Cardiac septum (tissue), 1 donor: Measurements from ENCODE around the gene GRIK4. TPM values are rescaled to one million over a fixed set of nuclear protein-coding genes. Genes with fewer than 3 reads are reported as not detected.

Experiments
- DNase-seq: peaks from one replicate; pipeline ENCODE4 v3.0.0-alpha.2; 2020; ENCODE audit warnings: low spot score
- intact Hi-C: fragments of 100-400 bp; cut with DNase I; formaldehyde crosslinking; loops from one replicate; pipeline ENCODE4 v1.14.0; 2022
- total RNA-seq: library from RNA; stranded (reverse); fragmentation: NEBNext Ultra II Directional; extraction: Animal tissue kit (Norgen Biotek cat#: 25700); gene quantifications from one replicate; pipeline ENCODE4 v1.2.1, GENCODE V29; 2021
- donor health status: DM: no; HTN: no; CAD: no.

Gene GRIK4
- total RNA-seq, 1 donor from 2014 or later = 0.40 TPM

DNA sequence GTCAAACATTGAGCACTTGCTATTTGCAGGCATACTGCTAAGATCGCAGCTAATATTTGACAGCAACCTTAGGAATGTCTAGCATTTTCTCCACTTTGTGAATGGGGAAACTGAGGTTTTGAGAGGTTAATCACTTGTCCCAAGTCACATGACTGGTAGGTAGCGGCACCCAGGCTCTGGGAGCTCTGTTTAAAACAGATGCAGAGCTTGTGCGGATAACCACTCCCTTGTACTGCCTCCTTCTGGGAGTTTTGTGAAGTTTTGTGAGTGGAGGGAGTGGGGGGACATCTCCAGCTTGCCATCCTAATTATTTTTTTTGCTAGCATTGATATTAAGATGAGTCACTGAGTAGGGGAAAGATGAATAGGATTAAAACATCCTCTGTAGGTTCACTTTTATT, 134.7 kb downstream of the GRIK4 start:
- intact Hi-C loops = no loop called here
- no peak for DNase-seq

DNA sequence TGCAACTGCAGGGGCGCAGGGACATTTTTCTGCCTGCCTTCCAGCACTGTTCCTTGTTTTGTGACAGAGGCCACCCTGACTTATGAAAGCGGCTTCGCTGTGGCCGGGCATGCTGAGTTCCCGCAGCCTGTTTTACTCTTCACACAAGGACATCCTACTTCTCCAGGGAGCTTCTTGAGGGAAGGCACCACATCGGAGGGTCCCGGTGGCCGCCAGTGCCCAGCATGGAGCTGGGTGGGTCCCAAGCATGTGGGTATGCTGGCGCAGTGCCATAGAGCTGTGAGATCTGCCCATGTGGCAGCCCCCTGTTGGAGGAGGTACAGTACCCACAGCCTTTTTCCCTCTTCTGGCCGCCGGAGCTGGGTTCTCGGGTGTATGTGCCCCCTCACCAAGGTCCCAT, 136.1 kb downstream of the GRIK4 start:
- DNase-seq = peak; percentile 61
- intact Hi-C loops = no loop called here

DNA sequence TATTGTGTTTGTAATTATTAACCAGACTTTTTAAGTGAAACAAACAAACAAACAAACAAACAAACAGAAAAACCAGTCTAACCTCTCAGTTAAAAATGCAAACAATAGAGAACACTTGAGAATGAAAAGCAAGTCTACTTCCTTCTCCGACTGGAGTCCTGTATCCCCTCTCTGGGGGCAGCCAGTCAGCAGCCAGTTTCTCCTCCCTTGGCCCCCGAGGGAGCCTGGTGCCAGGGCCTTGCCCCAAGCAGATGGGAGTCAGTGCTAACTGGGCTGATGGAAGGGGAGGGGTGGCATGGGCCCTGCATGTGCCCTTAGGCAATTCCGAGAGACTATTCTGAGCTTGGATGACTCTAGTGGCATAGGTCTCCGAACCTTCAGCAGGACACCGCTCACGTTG, 137.2 kb downstream of the GRIK4 start:
- DNase-seq = peak; percentile 38
- intact Hi-C loops = no loop called here

DNA sequence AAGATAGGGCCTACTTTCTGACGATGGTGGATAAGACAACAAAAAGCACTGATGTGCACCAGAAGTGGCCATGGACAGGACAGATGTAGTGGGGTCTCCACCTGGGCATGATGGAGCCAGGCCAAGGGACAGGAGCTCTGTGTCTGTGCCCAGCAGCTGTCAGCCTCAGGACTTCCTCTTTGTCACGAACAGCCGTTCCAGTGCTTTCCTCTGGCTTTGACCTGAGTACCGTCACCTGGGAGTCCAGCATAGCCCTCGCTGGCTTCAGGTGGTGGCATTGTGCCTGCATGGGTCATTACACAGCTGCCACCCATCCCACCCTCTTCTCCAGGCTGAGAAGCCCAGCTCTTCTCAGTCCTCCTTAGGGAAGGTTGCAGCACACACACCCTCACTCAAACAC, 137.8 kb downstream of the GRIK4 start:
- peak; percentile 69 for DNase-seq
- intact Hi-C loops = no loop called here

DNA sequence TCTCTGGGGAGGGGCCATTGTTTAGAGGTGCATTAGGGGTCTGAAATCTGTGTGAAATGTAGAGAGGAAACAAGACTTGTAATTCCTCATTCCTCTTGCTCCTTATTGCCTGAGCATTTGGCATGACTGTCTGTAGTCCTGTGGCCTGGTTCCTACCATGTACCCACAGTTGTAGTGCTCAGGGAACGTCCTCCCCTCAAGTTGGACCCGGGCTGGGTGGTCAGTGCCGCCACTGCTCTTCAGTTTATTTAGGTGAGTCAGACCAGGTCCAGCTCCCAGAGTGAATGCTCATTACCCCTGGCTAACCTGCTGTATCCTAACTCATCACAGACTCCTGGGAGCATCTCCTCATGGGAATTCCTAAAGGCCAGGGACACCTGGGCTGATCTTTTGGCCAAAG, 139.8 kb downstream of the GRIK4 start:
- intact Hi-C loops = no loop called here
- DNase-seq = peak; percentile 60

DNA sequence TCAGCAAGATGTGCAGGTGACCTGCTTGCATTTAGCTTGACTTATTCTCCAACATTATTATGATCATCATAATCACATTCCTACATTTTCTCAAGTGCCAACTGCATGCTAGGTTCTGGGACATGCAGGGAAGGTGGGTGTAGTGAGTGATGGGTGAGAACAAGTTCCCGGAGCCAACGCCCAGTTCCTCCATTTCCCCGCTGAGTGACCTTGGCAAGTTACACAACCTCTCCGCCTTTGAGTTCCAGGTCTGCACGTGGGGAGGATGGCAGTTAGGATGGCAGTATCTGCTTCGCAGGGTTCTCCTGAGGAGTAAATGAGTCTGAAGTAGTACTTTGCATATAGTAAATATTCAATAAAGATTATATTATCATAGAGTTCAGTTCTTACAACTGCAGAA, 140.3 kb downstream of the GRIK4 start:
- peak; percentile 27 for DNase-seq
- intact Hi-C loops = no loop called here

DNA sequence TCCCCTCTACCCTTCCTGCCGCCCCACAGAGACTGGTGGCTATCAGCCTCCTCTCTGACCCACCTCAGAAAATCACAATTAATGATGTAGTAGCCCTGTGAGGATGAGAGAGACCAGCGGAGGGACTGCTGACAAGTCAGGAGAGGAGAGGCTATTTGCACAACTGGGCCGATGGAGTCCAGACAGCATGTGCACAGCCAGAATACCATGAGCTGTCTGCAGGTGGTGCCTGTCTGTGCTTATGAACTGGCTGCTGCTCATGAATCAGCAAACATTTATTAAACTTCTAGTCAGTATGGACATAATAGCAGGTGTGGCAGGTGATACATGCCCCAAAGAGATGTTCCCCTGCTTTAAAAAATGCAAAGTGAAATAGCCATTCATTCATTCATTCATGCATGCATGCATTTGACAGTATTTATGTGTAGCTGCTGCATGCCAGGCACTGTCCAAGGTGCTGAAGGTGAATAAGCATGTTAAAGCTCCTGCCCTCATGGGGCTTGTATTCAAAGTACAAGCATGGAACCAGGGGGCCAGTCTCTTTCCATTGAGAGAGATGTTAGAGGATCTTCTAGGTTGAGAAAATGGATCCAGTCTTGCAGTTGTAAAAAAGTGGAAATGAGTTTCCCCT, 141.3 kb downstream of the GRIK4 start:
- DNase-seq = peak; percentile 35
- intact Hi-C loops = no loop called here

DNA sequence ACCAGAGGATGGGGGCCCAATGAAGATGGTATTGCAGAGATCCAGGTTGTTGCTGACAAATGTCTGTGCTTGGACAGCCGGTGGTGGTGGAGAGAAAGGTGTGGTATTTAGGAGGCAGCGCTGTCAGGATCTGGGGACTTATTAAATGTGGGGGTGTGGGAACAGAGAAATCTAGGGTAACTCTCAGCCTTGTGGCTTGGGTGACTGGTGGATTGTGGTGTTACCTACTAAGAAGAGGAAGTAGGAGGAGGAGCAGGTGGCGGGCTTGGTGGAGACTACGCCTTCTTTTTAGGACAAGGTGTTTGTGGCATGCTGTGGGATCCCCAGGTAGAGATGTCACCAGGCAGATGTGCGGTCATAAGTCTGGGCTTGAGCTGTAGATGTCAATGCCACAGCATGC, 144.0 kb downstream of the GRIK4 start:
- peak; percentile 47 for DNase-seq
- intact Hi-C loops = no loop called here

DNA sequence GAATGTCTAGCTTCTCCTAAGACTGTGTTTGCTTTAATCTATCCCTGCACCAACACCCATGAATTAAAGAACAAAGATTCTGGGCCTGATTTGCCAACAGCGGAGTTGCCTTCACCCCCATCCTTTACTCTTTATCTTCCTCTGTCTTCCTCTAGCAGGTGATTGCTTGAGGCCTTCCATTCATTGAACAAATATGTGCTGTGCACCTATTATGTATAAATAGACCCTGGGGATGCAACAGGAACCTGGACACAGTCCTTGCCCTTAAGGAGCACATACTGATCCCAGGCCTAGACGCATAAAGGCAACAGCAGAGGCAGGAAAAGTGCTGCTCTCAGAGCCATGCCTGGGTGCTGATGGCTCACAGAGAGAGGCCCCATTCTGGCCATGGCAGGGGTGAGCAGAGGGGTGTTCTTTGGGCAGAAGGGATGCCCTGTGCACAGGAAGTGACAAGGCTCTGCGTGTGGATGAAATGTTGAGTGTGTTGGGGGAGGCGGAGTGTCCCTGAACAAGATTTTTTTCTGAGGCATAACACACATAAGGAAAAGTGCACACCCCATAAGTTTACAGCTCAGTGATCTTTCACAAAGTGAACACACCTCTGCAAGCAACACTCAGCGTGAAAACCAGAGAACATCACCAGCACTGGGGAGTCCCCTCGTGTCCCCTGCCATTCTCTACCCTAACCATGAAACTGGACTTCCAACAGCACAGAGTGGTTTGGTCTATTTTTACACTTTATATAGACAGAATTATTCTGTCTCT, 145.9 kb downstream of the GRIK4 start:
- intact Hi-C loops = no loop called here
- peak; percentile 51 for DNase-seq

DNA sequence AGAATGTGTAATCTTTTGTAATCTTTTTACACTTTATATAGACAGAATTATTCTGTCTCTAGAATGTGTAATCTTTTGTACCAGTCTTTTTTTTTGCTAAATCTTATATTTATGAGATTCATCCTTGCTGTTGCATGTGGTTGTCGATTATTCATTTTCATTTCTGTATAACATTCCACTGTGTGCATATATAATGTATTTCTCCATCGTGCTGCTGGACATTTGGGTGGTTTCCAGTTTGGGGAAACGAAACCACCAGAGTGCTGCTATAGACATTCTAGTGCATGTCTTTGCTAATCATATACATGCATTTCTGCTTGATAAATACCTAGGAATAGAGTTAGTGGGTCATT, 146.5 kb downstream of the GRIK4 start:
- intact Hi-C loops = no loop called here
- DNase-seq = no peak

DNA sequence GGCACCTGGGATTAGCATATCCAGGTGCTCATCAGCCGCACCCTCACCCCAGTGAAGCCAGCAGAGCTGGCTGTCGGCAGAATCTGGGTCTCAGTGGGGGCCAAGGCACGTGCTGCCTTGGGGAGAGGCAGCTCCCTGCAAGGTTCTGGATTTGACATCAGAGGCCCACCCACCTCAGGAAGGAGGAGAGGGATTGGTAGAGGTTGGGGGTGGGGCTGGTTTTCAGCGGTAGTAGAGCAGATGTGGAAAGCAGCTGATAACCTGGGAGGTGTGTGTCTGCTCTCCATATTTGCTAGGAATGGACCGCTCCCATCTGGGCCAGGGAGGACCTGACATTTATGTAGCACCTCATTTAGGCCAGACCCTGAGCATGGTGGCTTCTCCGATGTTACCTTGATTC, 147.5 kb downstream of the GRIK4 start:
- intact Hi-C loops = no loop called here
- no peak for DNase-seq

DNA sequence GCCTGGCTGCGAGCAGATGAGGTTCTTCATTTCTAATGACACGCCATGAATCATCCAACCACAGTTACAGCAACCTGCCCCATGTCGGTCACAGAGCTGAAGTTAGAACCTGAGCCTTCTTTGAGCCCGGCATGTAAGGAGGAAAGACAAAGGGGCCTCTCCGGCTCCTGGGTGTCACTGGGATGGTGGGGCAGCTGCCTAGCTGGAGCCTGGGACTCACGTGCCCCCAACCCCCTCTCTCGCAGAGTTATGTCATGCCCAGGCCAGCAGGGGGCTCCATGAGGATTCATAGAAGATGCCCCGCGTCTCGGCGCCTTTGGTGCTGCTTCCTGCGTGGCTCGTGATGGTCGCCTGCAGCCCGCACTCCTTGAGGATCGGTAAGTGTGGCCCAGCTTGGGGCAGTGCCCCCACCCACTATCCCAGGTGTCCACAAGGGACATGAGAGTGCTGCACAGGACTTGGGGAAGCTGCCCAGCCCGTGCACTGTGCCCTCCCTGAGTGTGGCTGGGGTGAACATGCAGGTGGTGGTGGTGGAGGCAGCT, 148.5 kb downstream of the GRIK4 start:
- intact Hi-C loops = no loop called here
- DNase-seq = no peak

DNA sequence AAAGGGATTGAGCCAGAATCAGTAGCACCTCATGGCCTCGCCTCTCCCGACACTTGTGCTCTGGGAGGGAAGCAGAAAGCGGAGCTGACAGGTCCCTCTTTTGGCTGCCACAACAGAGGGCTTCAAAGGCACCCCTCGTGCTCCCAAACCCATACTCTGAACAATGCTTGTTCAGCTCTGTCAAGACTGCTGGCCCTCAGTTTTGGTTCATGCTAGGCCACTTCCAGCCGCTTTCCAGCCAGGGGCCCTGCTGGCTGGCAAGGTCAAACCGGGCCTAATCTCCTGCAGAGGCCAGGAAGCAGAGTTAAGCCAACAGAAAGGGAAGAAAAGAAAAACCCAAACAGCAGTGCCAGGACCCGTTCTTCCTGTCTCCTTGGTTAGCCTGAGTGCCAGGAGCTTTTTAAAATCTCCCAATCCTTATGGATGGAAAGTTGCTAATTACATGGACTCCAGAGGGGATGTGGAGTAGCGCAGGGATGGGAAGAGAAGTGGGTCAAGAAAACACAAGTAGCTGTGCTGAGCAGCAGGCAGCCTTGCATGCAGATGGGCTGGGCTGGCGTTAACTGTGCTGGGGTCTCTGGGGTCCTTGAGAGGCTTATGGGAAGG, 150.6 kb downstream of the GRIK4 start:
- intact Hi-C loops = no loop called here
- DNase-seq = no peak

DNA sequence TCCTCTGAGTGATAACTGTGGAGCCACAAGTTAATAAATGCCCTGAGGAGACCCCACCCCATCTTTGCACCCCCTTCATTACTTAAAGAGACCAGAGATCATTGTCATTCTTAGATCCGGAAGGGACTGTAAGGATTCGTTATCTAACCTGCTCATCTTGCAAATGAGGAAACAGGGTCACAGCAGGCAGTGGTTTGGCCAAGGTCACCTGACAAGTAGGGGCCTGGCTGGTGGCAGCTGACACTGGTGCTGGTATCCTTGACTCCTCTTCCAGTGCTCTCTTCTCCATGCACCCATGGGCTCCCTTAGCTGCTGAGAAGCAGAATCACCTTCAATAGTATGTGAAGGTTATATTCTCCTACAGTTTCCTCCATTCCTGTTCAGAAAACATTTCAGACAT, 151.6 kb downstream of the GRIK4 start:
- intact Hi-C loops = no loop called here
- no peak for DNase-seq

DNA sequence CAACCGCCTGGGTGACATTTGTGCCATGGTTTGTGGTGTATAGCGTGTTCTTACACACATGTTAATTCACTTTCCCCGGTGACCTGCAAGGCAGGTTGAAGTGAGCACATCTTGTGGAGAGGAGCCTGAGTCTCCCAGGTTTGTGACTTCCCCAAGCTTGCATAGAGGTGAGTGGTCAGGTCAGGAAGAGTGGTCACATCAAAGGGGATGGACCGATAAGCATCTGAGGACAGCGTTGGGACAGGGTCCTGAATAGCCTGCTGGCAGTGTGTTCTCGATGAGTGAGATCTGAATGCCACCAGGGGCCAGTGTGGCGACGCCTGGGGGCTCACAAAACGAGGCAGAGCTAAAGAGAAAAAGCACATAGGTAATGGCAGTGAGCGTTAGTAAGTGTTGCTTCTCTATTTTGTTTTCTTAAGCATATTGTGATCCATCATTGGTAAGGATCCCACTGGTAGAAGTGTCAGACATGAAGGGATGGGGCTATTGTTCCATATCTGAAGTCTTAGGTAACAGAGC, 154.6 kb downstream of the GRIK4 start:
- DNase-seq = no peak
- intact Hi-C loops = no loop called here

DNA sequence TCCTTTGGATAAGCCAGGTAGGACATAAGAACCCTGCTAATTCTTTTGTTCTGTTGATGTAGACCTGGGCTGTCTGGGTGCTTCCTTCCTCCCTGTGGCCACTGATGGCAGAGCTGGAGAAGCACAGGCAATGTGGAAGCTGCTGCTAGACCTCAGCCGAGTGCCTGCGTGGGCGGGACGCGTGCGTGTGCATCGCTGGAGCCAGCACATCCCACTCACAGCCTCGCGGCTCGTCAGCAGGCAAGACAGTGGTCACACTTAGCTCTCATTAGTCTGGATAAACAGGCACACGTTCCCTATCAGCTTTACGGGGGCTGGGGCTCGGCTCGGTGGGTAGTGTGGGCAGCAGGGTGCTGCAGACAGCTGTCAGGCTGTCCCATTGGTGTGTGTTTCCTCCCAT, 155.7 kb downstream of the GRIK4 start:
- intact Hi-C loops = no loop called here
- no peak for DNase-seq

DNA sequence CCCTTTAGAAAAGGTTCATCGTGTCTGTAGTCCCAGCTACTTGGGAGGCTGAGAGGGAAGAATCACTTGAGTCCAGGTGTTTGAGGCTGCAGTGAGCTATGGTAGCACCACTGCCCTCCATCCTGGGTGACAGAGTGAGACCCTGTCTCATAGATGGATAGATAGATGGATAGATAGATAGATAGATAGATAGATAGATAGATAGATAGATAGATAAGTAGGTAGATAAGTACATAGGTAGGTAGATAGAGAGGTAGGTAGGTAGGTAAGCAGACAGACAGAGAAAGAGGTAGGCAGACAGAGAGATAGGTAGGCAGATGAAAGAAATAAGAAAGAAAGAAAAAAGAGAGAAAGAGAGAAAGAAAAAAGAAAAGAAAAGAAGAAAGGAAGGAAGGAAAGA, 156.4 kb downstream of the GRIK4 start:
- intact Hi-C loops = no loop called here
- DNase-seq = no peak

DNA sequence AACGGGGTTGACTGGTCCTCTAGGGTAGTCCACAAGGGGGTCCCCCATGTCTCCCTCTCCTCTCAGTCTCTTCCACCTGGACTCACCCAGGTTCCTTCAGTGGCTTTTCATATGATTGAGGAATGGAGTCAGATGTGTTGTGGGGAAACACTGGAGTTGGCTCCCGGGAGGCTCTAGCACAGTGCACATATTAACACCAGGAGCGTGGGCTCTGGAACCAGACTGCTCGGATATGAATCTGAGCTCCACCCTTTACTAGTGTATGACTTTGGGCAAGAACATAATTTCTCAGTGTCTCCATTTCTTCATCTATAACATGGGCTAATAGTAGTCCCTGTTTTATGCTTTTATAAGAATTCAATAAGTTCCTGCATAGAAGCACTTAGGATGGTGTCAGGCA, 157.0 kb downstream of the GRIK4 start:
- DNase-seq = no peak
- intact Hi-C loops = no loop called here

DNA sequence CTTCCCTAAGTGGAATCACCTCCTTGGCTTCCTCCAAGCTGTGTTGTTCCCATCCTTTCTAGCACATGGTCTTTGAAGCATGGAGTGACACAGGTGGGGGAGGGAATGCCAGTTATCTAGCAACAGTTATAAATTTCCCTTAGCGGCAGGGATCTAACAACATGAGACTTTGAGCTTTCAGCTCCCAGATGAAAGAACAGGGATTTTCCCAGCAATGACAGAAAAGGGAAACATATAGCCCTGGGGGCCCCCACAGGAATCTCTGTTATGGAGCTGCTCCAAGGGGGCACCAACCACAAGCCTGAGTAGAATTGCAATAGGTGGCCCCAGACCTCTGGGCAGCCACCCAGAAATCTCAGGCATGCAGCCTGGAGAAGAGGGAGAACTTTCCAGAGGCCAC, 163.0 kb downstream of the GRIK4 start:
- intact Hi-C loops = no loop called here
- no peak for DNase-seq

DNA sequence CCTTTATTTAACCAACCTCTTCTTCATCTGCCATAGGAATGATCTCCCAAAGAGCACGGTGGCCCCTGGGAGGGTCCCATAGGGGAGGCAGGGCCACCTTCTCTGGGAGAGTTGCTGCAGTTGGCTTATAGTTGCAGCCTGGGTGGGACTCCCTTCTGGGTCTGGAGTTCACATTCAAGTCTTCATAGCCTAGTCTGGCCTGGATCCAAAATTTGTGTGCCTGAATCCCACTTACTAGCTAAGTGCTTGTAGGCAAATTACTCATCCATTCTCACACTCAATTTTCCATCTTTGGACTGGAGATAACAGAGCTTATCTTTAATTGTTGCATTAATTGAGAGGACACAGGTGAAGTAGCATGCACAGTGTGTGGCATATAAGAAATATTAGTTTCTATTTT, 163.6 kb downstream of the GRIK4 start:
- intact Hi-C loops = no loop called here
- no peak for DNase-seq

DNA sequence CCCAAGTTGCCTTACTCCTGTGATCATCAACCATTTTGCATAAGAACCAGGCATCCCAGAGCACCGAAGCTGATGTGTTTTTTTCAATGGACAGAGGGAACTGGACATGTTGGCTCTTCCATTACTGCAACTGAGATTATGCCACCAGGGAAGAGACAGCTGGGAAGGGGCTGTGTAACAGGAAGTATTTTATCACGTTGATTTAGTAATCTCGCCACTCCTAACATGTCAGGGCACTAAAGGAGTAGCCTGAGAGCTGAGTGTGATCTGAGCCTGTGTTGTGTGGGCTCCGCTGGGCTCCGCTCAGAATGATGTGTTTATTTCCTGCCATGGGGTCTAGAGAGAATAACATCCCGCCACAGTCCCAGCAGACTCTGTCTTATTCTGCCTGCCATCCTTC, 165.4 kb downstream of the GRIK4 start:
- intact Hi-C loops = no loop called here
- no peak for DNase-seq
